Dermis microvascular lymphatic vessel endothelial cell (primary cell): ENCODE data around the gene PRR18. TPM values are rescaled to one million over a fixed set of nuclear protein-coding genes. Genes with fewer than 3 reads are reported as not detected.

Source experiments
- DNase-seq, 2 donors: peaks; one replicate each; pipeline versions ENCODE4 v3.0.0 to v3.0.0-alpha.2; 2010; ENCODE audit warnings: low read depth in 2 of 2
- total RNA-seq: library from RNA; depleted of rRNA; stranded (reverse); fragments of >200 nt; gene quantifications from 2 replicates; pipeline ENCODE4 v1.2.1, GENCODE V29; 2014

The PRR18 gene
- total RNA-seq, 1 donor from 2014 or later, result not detected

- DNase-seq, result no peak
These were observed 1.7 kb downstream of the PRR18 start for GRCh38 chr6:166306378-166307081.

GRCh38 chr6:166305562-166306117, 2.6 kb downstream of the PRR18 start:
- DNase-seq, result no peak

- no peak for DNase-seq
These were observed 4.1 kb downstream of the PRR18 start for GRCh38 chr6:166304106-166304505.

GRCh38 chr6:166301611-166302529, 6.3 kb downstream of the PRR18 start:
- DNase-seq, result no peak

- DNase-seq, result no peak
These were observed 7.7 kb downstream of the PRR18 start for GRCh38 chr6:166300357-166300987.

- DNase-seq, result no peak
These were observed 10.6 kb downstream of the PRR18 start for GRCh38 chr6:166297606-166298005.

- no peak for DNase-seq
These were observed 11.9 kb downstream of the PRR18 start for GRCh38 chr6:166296035-166296883.

GRCh38 chr6:166293731-166294584, 14.2 kb downstream of the PRR18 start:
- no peak for DNase-seq

- DNase-seq, result no peak
These were observed 18.8 kb downstream of the PRR18 start for GRCh38 chr6:166289207-166290060.

- DNase-seq, result peak; percentile 70 to 94
These were observed 21.3 kb downstream of the PRR18 start for GRCh38 chr6:166286839-166287271.

- DNase-seq, result no peak
These were observed 23.0 kb downstream of the PRR18 start for GRCh38 chr6:166285233-166285632.

GRCh38 chr6:166284640-166285039, 23.6 kb downstream of the PRR18 start:
- no peak for DNase-seq

GRCh38 chr6:166282394-166283032, 25.7 kb downstream of the PRR18 start:
- DNase-seq, result no peak

- no peak for DNase-seq
These were observed 27.1 kb downstream of the PRR18 start for GRCh38 chr6:166281104-166281503.

GRCh38 chr6:166279393-166279679, 28.9 kb downstream of the PRR18 start:
- no peak for DNase-seq

GRCh38 chr6:166278579-166279392, 29.4 kb downstream of the PRR18 start:
- no peak for DNase-seq

- no peak for DNase-seq
These were observed 30.2 kb downstream of the PRR18 start for GRCh38 chr6:166277892-166278578.
